A549 (cell line): ENCODE results near the gene RNF121.

Experiments used
- CBX8 ChIP-seq: fragments of 200-600 bp; sonication (generic); IDR thresholded peaks from 2 replicates; pipeline ENCODE4 v1.6.1; 2016
- CHD2 ChIP-seq: fragments of 150-350 bp; IDR thresholded peaks from 2 replicates; pipeline ENCODE4 v1.6.1; 2014; ENCODE audit warnings: low read length; ENCODE audit not compliant: partially characterized antibody
- CTCF ChIP-seq: fragments of >200 bp; sonication (Bioruptor Twin); formaldehyde crosslinking; IDR thresholded peaks from 3 replicates; pipeline ENCODE4 v1.5.1; 2016
- JUN ChIP-seq, 2 experiments: fragments of >200 bp; sonication (Bioruptor Twin); formaldehyde crosslinking; IDR thresholded peaks; 2 replicates in 1 of 2; 3 replicates in 1 of 2; pipeline ENCODE4 v1.6.1; 2016 to 2017
- MAFK ChIP-seq: fragments of 450-650 bp; IDR thresholded peaks from 2 replicates; pipeline ENCODE4 v1.6.1; 2014; ENCODE audit not compliant: partially characterized antibody
- MYC ChIP-seq: IDR thresholded peaks from 2 replicates; pipeline ENCODE4 v1.6.1; 2012; ENCODE audit warnings: mild to moderate bottlenecking, inconsistent platforms, low read length, improper control_type of control experiment, borderline replicate concordance
- PBX3 ChIP-seq: IDR thresholded peaks from 2 replicates; pipeline ENCODE4 v1.6.1; 2012
- POLR2A ChIP-seq: IDR thresholded peaks from 2 replicates; pipeline ENCODE4 v1.6.1; 2012; ENCODE audit warnings: mild to moderate bottlenecking, low read length
- SMC3 ChIP-seq: fragments of >200 bp; sonication (Bioruptor Twin); formaldehyde crosslinking; IDR thresholded peaks from 3 replicates; pipeline ENCODE4 v1.6.1; 2018; ENCODE audit warnings: inconsistent platforms
- SREBF2 ChIP-seq: fragments of 450-650 bp; IDR thresholded peaks from 2 replicates; pipeline ENCODE4 v1.6.1; 2014; ENCODE audit warnings: mild to moderate bottlenecking, moderate library complexity
- ZFP36 ChIP-seq: fragments of 450-650 bp; IDR thresholded peaks from 2 replicates; pipeline ENCODE4 v1.6.1; 2014; ENCODE audit warnings: borderline replicate concordance; ENCODE audit not compliant: partially characterized antibody
- TF ChIP-seq, protein P1 (sequence below): fragments of 200-600 bp; sonication (generic); IDR thresholded peaks from 2 replicates; pipeline ENCODE4 v1.6.1; 2016; ENCODE audit warnings: antibody characterized with exemption, mild to moderate bottlenecking, moderate library complexity

- TF ChIP-seq PBX3 (no peak), CTCF (no peak), SREBF2 (no peak), MYC (no peak), JUN (IDR thresholded peaks at IDR 0.05) (no peak), SMC3 (no peak), POLR2A (no peak), CBX8 (no peak), MAFK (no peak), ZFP36 (no peak), CHD2 (no peak)
- TF ChIP-seq, protein P1, sequence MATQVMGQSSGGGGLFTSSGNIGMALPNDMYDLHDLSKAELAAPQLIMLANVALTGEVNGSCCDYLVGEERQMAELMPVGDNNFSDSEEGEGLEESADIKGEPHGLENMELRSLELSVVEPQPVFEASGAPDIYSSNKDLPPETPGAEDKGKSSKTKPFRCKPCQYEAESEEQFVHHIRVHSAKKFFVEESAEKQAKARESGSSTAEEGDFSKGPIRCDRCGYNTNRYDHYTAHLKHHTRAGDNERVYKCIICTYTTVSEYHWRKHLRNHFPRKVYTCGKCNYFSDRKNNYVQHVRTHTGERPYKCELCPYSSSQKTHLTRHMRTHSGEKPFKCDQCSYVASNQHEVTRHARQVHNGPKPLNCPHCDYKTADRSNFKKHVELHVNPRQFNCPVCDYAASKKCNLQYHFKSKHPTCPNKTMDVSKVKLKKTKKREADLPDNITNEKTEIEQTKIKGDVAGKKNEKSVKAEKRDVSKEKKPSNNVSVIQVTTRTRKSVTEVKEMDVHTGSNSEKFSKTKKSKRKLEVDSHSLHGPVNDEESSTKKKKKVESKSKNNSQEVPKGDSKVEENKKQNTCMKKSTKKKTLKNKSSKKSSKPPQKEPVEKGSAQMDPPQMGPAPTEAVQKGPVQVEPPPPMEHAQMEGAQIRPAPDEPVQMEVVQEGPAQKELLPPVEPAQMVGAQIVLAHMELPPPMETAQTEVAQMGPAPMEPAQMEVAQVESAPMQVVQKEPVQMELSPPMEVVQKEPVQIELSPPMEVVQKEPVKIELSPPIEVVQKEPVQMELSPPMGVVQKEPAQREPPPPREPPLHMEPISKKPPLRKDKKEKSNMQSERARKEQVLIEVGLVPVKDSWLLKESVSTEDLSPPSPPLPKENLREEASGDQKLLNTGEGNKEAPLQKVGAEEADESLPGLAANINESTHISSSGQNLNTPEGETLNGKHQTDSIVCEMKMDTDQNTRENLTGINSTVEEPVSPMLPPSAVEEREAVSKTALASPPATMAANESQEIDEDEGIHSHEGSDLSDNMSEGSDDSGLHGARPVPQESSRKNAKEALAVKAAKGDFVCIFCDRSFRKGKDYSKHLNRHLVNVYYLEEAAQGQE, result no peak
Observed at GRCh38 chr11:71929491-71929890, 645 bp downstream of the RNF121 start.
